ENCODE data around the gene TDP2. TPM values are rescaled to one million over a fixed set of nuclear protein-coding genes. Genes with fewer than 3 reads are reported as not detected.

Gene TDP2
- total RNA-seq, 1 experiment from 2014 or later: 113 TPM

DNA sequence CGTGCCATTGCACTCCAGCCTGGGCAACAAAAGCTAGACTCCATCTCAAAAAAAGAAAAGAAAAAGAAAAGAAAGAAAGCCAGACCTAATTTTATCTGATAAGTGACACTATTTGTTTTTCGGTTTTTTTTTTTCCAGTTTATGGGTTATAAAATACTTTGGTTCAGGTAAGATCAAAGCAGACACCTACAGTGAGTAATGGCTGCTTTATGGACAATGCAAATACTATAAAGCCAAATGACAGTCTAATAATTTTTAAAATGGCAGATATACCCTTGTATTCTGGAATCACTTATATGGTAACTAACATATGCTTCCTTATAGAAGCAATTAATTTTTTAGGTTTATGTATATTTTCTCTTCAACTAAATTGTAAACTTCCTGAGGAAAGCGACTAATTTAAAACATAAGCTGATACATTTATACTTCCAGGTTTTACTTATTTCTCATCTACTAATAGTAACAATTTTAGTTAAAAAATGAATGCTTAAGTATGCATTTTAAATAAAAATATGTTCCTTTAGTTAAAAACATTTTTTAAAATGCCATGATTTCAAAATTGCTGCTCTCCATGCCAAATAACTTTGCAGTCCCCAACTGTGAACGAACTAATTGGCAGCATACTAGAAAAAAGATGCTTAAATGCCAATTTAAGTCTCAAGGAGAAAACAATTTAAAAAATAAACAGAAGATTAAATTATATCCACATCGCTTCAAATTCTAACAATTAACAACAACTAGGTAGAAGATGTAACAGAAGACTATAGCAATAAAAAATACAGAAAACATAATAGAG lies 59.2 kb downstream of the TDP2 start:
- no peak for DNase-seq (ENCODE audit: extremely low read depth, low read depth)

DNA sequence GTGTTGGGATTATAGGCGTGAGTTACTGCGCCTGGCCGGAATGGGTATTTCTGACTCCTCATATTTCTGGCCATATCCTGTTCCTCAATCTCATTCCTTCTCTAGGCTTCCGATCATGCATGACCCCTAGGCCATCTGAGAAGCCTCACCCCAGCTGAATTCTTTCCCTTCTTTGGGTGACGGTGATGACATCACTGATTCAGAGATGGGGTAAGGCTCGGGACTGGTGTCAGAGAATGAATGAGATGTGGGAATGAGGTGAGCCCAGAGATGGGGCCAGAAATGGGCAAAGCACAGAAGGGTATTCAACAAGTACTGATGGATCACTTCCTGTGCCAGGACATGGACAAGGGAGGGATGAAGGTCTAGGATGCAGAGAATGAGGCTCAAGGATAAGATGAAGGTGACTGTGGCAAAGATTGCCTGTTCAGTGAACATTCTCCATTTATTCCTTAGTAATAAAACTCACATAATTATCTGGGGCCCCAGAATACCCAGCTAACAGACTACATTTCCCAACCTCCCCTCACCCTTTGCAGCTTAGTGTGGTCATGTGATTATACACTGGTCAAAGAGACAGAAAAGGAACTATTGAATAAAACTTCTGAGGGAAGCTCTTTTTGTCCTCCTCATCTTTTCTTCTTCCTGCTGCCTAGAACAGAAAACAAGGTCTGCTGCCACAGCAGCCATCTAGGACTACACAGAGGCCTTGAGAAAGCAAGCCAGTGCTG lies 60.3 kb downstream of the TDP2 start:
- no peak for DNase-seq (ENCODE audit: extremely low read depth, low read depth)

DNA sequence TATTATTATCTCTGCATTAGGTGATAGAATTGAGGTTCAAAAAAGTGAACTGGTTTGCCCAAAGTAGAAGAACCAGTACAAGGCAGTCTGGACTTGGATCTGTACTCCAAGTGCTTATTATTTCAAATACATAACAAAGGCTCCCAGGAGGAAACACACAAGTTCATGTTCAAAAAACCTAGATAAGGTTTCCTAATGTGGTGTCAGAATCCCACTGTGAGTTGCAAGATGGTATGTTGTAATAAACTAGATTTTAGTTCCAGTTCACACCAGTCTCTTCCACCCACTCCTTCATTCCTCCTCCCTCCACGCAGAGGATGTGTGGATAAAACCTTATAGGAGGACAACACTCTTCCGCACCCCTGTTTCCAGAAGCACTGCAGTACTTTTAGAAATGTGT lies 63.5 kb downstream of the TDP2 start:
- DNase-seq (ENCODE audit: extremely low read depth, low read depth): no peak

DNA sequence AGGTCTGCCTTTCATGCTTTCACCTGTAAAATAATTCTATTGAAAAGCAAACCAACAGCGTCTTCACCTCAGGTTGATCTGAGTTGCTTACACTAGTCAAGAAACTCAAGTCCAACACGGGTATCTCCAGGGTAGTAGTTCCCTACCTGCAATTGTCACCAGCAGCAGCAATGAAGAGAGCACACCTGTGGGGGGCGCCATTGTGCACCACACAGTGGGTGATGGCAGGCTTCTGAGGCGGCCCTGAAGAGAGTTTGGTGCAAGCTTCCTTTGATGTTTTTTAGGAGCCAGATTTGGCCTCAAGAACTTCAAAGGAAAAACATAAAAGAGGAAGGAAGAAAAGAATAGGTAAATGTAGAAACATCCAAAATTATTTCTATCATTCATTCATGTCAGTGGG lies 65.8 kb downstream of the TDP2 start:
- no peak for DNase-seq (ENCODE audit: extremely low read depth, low read depth)

Other genes starting within 250 kb of the TDP2 start
- 0.63 and 1.6 TPM in 2 replicates for gene GPLD1, start 177.3 kb downstream of the TDP2 start, total RNA-seq (2014; rRNA removed; shearing (Covaris generic))
- gene ALDH5A1, start 171.9 kb downstream of the TDP2 start, total RNA-seq (2014; rRNA removed; shearing (Covaris generic)): 4.5 and 4.6 TPM in 2 replicates
- 5.5 and 8.2 TPM in 2 replicates for gene KIAA0319, start 20.7 kb downstream of the TDP2 start, total RNA-seq (2014; rRNA removed; shearing (Covaris generic))
- 33.4 and 51.5 TPM in 2 replicates for gene ACOT13, start 178 bp upstream of the TDP2 start, total RNA-seq (2014; rRNA removed; shearing (Covaris generic))
- gene C6orf62, start 52.3 kb upstream of the TDP2 start, total RNA-seq (2014; rRNA removed; shearing (Covaris generic)): 111 and 118 TPM in 2 replicates
- 22.8 and 27.3 TPM in 2 replicates for gene GMNN, start 108.0 kb upstream of the TDP2 start, total RNA-seq (2014; rRNA removed; shearing (Covaris generic))
- gene ARMH2, start 132.0 kb upstream of the TDP2 start, total RNA-seq (2014; rRNA removed; shearing (Covaris generic)): not detected in 2 replicates

Measured in NCI-H460 (cell line).